GM19025 (cell line): ENCODE results near the gene ACADSB.
A peak's percentile ranks its signal among the peaks of the same experiment; 100 is the strongest.

Experiments
- ATAC-seq: cut with Tn5 transposase; IDR thresholded peaks from one replicate; pipeline ENCODE4 v1.9.1; 2021; ENCODE audit warnings: mild to moderate bottlenecking, low read depth, moderate library complexity; ENCODE audit not compliant: unreplicated experiment

The ACADSB gene

DNA sequence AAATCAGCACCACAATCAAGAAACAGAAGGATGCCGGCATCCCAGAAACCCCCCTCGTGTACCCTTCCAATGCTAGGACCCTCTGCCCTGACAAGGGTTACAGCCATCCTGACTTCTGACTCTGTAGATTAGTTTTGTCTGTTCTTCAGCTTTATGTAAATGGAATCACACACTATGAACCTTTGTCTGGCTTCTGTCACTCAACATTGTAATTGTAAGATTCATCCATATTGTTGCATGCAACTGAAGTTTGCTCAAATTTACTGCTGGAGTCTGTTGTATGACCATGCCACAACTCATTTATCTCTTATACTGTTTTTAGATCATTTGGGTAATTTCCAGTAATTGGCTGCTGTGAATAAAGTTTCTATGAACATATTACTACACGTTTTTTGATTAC, 8.7 kb upstream of the ACADSB start:
- no peak for ATAC-seq

- ATAC-seq: no peak
Observed at GRCh38 chr10:123001370-123001769, 7.4 kb upstream of the ACADSB start.

DNA sequence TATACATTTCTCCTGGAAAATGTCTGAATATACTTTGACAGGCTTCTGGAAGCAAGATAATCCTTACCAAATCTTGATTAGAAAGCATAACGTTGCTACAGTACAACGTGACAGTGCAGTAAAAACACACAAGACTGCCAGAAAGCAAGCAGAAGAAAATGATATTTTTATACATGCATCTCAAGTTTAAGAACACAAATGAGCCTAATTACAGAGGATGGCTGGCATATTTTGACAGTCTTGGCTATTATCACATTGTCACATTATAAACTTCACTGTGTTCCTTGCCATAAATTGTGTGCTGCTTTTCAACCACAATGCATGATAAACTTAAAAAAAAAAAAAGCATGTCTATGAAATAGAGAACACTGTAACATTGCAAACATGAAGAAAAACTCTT, 4.5 kb upstream of the ACADSB start:
- no peak for ATAC-seq

DNA sequence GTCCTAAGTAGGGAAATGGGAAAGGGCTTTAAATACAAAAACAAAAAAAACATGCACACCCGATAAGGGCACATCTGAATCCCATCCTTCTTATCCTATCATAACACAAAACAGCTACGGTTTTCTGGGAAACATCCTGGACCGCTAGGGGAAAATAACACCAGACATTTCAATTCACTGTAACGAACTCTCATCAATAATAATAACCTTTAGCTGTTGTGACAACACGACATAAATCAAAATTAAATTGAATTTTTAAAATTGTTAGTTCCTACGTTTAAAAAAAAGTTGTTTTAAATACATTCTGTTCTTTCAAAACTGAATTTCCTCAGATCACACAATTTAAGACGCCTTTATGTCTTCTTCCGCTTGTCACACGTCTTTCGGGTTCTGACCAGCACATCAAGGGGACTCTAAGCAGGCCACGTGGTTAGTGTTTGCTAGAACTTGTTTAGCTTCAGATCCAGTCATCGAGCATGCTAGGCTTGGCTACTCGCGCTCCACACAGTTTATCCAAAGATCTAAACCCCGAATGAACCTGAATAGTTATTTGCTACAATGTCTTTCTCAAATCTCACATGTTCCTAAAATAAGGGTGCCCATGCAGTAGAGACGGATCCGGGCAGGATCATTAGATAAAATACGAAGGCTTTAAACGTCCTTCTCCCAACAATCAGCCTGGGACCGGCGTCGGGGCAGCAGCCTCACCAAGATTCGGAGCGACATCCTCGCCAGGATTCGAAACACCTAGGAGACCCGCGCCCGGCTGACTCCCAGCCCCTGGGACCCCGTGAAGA, 1.1 kb upstream of the ACADSB start:
- ATAC-seq: no peak

DNA sequence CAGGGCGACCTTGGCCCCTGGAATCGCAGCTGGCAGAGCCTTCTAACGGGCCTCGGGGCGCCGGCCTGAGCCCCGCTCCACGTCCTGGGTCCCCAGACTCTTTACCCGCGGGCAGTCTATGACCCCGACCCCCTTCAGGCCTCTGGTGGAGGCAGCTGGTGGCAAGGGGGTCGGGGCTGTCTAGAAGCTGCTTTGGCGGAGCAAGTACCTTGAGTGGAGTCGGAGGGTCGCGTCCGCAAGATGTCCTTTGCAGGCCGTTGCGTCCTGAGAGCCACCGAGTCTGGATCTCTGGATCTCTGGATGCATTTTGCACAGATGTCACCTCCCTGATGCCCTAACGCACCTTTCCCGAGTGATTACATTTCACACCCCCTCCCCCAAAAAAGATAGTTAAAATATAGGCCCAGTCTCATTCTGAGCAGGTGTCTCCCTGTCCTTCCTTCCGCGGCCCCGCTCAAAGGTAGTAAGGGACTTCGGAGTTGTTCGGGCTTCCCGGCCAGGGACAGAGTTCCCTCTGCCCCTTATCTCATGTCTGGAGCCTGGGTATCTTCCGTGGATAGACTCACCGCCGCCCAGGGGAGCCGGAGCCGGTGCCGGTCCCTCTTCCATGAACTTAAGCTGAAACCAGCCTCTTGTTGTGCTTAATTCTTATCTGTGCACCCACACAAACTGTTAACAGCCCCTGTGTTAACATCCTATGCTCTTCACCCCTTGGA, 457 bp downstream of the ACADSB start:
- peak; percentile 30 for ATAC-seq

DNA sequence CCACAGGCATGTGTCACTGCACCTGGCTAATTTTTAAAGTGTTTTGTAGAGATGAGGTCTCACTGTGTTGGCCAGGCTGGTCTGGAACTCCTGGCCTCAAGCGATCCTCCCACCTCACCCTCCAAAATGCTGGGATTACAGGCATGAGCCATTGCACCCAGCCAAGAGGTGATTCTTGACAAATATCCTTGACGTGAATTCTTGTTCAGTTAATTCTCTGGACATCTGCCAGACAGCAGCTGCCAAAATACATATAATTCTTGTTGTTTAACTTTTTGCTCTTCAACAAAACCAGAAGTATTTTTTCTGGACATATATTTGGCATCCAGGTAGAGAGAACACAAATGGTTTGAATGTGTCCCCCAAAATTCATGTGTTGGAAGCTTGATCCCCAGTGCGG, 3.2 kb downstream of the ACADSB start:
- ATAC-seq: no peak

DNA sequence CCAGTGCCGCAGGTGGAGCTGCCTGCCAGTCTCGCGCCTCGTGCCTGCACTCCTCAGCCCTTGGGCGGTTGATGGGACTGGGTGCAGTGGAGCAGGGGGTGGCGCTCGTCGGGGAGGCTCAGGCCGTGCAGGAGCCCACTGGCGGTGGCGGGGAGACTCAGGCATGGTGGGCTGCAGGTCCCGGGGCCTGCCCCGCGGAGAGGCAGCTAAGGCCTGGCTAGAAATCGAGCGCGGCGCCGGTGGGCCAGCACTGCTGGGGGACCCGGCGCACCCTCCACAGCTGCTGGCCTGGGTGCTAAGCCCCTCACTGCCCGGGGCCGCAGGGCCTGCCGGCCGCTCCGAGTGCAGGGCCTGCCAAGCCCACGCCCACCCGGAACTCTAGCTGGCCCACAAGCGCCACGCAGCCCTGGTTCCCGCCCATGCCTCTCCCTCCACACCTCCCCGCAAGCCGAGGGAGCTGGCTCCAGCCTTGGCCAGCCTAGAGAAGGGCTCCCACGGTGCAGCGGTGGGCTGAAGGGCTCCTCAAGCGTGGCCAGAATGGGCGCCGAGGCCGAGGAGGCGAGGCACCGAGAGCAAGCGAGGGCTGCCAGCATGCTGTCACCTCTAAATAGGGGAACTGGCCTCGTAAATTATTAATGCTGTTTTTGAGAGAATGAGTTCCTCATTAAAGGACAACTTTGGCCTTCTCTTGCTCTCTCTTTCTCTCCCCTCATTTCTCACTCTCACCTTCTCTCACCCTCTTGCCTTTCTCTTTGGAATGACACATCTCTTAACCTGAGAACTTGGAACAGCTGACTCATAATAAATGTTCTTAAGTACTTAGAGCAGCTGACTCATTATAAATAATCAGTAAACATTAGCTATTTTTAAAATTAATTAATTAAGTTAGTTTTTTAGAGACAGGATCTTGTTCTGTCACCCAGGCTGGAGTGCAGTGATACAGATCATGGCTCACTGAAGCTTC, 4.9 kb downstream of the ACADSB start:
- no peak for ATAC-seq

- no peak for ATAC-seq
Observed at GRCh38 chr10:123014772-123015171, 6.0 kb downstream of the ACADSB start.

GRCh38 chr10:123016228-123016627, 7.4 kb downstream of the ACADSB start:
- ATAC-seq: no peak

DNA sequence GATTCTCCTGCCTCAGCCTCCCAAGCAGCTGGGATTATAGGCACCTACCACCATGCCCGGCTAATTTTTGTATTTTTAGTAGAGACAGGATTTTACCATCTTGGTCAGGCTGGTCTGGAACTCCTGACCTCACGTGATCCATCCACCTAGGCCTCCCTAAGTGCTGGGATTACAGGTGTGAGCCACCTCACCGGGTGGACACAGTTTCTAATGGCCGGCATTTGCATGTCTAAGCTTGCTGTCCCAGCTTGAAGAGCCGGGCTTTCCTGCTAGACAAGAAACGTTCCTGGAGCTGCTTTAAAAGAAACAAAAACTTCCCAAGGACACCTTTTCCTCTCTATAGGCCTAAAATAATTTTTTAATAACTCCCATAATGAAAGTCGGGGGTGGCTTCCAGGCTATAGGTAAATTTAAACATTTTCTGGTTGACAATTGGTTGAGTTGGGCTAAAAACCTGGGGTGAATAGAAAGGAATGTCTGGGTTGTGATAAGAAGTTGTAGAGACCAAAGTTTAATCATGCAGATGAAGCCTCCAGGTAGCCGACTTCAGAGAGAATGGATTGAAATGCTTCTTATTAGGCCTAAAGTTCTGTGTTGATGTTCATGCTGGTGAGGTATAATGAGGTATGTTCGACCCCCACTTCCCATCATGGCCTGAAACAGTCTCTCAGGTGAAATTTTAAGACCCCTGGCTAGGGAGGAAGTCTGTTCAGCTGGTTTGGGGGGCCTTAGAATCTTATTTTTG, 8.8 kb downstream of the ACADSB start:
- no peak for ATAC-seq

DNA sequence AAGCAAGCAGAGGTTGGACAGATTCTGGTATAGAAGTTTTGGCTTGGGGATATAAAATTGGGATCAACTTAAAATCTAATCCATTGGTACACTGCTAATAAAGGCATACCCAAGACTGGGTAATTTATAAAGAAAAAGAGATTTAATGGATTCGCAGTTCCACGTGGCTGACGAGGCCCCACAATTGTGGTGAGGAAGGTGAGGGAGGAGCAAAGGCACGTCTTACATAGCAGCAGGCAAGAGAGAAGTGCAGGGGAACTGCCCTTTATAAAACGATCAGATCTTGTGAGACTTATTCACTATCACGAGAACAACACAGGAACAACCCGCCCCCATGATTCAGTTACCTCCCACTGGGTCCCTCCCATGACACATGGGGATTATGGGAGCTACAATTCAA, 9.7 kb downstream of the ACADSB start:
- no peak for ATAC-seq

DNA sequence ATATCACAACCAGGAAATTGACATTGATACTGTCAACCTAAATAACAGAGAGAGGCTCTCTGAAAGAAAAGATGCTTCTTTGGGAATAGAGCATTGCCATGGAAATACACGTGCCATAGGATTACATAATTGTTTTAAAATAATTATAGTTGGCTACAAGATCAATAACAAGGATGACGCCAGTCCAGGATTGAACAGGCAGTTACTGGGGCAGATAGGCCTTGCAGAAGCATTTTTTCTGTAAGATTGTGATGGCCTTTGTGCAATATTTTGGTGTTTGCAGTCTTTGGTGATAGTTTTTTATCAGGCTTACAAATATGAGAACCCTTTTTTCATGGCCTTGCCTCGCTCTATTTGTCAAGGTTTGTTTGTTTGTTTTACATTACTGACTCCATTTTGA, 10.5 kb downstream of the ACADSB start:
- no peak for ATAC-seq

DNA sequence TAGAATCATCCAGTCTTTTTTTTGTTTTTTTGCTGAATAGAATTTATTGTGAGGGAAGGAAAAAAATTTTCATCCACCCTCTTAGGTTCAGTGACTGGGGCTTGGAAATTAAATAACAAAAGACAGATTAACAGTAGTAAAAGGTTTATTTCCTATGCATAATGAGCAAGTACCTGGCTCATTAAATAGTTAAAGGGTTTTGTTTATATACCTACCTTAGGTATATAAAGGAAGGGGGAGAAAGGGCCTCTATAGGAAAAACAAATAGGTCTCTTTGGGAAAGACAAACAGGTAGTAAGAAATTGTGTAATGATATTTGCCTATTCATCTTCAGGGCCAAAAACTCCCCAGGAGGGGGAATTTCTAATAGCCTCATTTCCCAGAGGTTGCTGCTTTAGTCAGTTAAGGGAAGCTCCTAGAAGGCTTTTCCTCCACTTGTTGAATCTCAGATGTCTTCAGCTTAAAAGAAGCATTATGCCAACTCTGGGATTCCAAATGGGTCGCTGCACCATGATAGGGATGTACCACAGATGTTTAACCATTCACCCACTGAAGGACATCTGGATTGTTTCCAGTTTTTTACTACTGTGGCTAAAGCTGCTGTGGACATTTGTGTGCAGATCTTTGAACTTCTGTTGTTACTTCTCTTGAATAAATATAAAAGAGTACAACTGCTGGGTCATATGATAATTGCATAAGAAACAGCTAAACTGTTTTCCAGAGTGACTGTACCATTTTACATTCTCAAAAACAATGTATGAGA, 11.3 kb downstream of the ACADSB start:
- no peak for ATAC-seq

DNA sequence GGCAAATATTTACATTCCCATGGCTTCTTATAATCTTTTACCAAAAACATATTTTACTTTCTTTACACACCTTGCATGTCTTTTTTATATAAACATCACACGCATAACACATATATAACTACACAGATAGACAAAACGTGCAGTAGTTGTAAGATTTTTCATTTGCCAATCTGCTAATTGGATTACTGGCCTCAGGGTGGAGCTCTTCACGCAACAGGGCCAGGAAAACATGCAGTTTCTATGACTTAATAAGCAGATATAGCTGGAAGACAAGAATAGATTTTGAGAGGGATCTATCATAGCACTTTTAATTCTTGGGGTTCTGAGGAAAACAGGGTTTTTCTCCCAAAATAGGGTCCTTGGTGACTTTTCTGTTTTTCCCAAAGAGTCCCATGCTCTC, 12.7 kb downstream of the ACADSB start:
- ATAC-seq: no peak

- ATAC-seq: no peak
Observed at GRCh38 chr10:123024540-123024939, 15.7 kb downstream of the ACADSB start.

GRCh38 chr10:123026302-123026701, 17.5 kb downstream of the ACADSB start:
- ATAC-seq: no peak

- ATAC-seq: no peak
Observed at GRCh38 chr10:123027861-123028260, 19.1 kb downstream of the ACADSB start.

- no peak for ATAC-seq
Observed at GRCh38 chr10:123031124-123031523, 22.3 kb downstream of the ACADSB start.

DNA sequence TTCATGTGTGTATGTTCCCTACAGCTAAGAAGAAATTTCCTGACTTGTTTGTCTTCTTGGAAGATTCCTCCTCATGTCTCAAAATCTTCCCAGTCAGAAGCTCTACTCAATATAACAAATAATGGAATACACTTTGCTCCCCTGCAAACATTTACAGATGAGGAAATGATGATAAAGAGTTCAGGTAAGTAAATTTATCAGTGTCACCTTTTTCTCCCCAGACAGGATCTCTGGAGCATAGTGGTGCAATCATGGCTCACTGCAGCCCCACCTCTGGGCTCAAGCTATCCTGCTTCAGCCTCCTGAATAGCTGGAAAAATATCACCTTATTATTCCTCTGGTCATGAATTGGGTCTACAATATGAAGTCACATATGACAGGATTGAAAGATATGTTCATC, 25.5 kb downstream of the ACADSB start:
- no peak for ATAC-seq
